Measurements from ENCODE around the gene TMEM50B.
"Not testable (repeated sequence)": the region's sequence is repeated elsewhere in the genome, so short reads cannot be mapped to it uniquely, and the experiment has no call there.

The TMEM50B gene

DNA sequence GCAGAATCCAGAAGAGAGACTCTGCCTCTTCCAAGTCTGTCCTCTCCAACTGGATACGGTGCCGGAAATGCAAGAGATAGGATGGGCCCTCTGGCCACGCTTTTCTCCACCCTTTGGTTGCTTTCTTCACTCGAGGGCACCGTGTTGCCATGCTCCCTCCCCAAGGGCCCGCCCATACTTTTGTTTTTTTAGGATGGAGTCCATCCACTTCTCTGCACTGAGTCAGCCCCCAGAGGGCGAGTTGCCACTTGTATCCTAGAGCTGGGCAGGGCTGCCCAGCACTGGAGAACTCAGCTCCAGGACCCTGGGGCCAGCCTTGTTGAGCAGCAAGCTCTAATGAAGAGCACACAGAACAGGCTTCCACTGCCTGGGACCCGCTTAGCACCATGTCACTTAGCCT, 51.1 kb downstream of the TMEM50B start:
- peak; percentile 10 for DNase-seq (ENCODE audit: low read depth, low spot score)

DNA sequence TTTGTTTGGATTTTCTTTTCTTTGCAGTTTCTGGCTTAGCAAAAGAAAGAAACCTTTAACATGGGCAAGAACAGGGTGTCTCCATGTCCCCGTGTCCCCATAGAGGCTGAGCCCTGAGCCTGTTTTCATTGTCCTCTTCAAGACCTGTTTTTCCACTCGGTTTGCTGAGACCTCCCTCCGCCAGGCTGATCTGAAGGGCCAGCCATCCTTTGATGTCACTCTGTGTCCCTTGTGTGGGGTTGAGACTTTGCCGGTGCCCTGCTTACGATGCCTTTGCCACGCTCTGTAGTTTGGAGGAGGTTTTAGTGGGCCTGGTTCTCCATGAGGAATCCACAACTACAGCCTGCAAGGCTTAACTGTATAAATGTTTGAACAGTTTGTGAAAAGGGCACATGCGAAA, 52.7 kb downstream of the TMEM50B start:
- DNase-seq (ENCODE audit: low read depth, low spot score), result no peak

DNA sequence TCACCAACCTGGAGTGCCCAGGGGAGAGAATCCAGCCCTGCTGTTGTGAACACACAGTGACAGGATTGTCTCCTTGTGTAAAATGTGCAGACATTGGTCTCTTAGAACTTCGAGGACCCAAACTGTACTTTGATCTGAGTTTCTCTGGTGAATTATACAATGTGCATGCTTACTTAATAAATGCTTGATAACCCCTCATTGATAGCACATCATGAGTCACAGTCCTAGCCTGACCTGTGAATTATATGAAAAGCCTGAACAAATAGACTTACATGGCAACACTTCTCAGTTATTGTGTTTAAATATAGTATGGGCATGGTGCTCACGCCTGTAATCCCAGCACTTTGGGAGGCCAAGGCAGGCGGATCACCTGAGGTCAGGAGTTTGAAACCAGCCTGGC, 53.9 kb downstream of the TMEM50B start:
- no peak for DNase-seq (ENCODE audit: low read depth, low spot score)

DNA sequence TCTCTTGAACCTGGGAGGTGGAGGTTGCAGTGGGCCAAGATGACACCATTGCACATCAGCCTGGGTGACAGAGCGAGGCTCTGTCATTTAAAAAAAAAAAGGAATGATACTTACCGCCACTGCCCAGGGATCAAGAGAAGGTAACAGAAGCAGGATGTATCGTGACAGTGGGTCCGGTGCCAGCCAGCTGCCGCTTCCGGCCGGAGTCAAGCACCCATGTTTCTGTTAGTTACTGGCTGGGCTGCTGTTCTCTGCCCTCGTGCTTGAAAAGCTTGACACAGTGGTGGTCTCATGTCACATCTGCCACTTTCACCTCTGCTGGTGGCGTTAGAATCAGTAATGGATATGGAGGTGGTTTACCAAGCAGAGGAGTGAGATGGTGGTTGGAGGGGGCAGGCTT, 55.6 kb downstream of the TMEM50B start:
- no peak for DNase-seq (ENCODE audit: low read depth, low spot score)

DNA sequence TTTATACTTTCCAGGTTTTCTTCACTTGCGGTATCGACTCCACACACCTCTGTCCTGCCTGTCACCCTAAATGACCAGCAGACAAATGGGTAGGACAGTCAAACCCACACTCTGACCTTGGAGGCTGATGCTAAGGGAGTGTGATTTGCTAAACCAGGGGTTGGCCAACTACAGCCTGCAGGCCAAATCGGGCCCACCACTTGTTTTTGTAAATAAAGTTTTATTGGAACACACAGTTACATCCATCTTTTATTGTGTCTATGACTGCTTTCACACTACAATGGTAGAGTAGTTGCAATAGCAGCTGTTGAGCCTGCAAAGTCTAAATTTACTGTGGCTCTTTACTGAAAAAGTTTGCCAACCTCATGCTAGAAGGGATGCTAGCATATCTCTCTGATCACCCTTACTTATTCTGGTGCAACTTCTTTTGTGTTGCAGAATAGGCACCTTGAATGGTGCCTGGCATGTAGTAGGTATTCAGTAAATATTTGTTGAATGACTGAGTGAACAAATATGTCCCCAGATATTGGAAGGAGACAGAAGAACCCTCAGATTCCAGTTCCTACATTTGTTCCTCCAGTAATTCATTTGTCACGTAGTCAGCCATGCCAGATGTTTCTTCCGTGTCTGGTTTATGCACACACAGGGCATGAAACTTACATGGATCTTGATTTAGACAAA, 57.9 kb downstream of the TMEM50B start:
- DNase-seq (ENCODE audit: low read depth, low spot score), result no peak

DNA sequence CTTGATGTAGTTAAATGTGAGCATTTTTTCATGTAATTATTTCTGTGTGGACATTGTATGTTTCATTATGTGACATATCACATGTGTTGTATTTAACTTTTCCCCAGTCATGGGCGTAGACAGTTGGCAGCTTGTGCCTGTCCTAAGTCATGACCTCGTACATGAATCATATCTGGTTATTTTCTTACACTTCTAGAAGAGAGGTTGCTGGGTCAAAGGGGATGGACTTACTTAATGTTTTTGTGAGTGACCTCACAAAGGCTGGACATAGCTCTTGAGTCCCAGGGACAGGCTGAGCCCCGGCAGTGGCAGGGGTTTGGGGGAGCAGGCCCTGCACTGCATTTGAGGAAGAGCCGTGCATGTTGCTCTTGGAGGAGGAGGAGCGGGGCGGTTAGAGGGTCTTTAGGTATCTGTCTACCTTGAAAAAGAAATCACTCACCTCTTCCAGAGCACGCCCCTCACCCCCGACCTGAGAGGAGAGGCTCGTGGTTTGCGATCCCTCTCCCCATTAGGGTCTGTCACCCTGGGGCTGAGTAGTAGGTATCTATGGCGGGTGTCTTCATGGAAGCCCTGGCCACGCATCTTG, 60.1 kb downstream of the TMEM50B start:
- no peak for DNase-seq (ENCODE audit: low read depth, low spot score)

DNA sequence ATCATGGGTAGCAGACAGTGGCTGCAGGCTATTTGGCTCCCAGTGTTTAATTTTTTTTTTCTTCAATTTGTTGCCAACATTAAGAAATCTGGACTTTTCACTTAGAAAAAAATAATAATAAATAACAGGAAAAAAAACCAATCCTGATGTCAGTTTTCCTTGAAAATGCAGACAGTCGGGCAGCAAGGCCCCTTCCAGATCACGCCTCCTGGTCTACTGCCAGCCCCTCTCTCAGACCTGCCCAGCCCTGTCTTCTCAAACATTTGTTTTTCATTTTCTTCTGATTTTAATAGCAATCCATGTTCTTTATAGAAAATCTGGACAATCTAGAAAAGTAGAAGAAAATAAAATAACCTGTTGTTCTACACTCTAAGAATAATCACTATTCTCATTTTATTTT, 61.1 kb downstream of the TMEM50B start:
- no peak for DNase-seq (ENCODE audit: low read depth, low spot score)

DNA sequence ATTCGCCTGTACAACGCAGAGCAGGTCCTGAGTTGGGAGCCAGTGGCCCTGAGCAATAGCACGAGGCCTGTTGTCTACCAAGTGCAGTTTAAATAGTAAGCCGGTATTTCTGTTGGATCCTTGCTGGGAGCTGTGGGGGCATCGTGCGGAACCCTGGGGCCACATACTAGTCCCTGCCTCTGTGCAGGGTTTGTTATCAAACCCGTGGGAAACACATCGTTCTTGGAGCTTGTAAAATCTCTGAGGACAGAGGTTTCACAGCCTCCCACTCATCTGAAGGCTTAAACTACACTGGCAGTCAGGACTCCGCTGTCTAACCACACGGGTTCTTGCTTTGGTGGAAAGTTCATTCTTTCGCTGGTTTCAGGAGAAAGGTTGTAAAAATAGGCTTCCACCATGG, 64.8 kb downstream of the TMEM50B start:
- DNase-seq (ENCODE audit: low read depth, low spot score), result no peak

DNA sequence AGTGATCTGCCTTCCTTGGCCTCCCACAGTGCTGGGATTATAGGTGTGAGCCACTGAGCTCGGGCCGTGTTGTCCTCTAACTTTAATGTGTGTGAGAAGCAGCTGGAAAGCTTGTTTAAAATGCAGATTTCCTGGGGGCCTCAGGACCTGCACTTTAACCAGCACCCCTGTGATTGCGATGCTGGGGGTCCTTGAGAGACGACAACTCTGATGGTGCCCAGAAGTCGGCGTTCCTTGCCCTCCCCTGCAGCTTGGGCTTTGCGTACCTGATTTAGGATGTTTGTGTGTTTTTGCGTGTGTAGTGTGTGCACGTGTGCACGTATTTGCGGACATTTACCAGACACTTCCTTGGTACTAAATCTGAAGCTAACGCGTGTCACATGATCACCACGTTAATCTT, 65.7 kb downstream of the TMEM50B start:
- no peak for DNase-seq (ENCODE audit: low read depth, low spot score)

DNA sequence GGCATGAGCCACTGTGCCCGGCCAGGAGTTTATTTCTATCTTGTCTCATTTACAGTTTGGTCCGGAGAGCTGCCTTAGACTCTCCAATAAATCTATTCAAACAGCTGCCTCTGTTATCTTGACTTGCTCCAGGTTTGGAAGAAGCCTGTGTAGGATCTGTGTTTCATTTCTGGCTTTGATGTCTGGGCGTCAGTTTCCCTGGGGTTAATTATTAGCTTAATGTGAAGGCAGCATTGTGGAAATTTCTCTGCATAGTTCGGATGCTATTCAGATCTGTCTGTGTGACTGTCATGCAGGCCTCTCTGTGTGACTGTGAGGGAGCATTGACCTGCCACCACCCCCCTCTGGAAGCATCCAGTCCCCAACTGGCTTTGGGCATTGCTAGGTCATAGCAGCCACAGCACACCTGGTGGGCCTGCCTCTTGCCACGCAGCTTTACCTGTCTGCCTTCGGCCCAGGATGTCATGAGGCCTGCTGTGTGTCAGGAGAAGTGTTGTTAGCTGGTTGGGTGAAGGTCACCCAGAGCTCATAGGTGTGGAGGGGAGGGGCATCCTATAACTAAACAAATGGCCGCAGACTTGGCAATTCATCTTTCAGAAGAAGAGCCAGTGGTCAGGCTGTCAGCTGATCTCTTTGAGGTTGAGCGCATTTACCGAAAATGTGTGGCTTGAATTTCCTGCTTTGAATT, 66.8 kb downstream of the TMEM50B start:
- DNase-seq (ENCODE audit: low read depth, low spot score), result no peak

DNA sequence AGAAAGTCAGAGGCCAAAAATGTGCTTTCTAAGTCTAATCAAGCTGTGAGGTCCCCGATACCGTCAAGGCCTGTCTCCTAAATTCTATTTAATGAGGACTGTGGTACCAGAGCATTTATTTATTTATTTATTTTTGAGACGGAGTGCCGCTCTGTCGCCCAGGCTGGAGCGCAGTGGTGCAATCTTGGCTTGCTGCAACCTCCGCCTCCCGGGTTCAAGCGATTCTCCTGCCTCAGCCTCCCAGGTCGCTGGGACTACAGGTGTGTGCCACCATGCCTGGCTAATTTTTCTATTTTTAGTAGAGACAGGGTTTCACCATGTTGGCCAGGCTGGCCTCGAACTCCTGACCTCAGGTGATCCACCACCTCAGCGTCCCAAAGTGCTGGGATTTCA, 67.3 kb downstream of the TMEM50B start:
- DNase-seq (ENCODE audit: low read depth, low spot score), result not testable (repeated sequence)

DNA sequence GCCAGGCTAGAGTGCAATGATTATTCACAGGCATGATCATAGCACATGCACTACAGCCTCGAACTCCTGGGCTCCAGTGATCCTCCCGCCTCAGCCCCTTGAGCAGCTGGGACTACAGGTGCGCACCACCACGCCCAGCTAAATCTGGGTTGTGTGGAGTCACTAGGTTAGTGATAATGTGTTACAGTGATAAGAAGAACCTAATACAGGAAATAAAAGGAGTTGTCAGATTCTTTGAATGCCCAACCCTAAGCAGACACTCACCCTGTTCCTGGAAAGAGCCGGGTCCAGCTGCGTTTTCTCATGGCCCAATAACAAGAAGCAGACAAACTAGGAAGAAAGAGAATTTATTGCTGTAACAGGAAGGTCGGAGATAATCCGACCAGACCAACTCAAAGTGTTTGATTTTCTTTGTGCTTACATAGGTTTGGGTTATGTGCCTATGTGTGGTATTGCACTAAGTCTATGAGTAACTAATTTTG, 67.8 kb downstream of the TMEM50B start:
- no peak for DNase-seq (ENCODE audit: low read depth, low spot score)

DNA sequence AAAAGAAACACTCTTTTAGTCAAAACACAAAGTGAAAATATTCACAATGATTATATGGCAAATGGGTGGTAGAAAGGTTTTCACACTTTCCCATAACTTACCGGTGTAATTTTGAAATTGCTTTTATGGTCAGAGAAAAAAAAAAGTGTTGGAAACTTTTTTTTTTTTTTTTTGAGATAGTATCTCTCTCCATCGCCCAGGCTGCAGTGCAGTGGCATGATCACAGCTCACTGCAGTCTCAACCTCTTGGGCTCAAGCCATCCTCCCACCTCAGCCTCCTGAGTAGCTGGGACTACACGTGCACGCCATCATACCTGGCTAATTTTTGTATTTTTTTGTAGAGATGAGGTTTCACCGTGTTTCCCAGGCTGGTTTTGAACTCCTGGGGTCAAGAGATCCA, 73.3 kb downstream of the TMEM50B start:
- no peak for DNase-seq (ENCODE audit: low read depth, low spot score)

DNA sequence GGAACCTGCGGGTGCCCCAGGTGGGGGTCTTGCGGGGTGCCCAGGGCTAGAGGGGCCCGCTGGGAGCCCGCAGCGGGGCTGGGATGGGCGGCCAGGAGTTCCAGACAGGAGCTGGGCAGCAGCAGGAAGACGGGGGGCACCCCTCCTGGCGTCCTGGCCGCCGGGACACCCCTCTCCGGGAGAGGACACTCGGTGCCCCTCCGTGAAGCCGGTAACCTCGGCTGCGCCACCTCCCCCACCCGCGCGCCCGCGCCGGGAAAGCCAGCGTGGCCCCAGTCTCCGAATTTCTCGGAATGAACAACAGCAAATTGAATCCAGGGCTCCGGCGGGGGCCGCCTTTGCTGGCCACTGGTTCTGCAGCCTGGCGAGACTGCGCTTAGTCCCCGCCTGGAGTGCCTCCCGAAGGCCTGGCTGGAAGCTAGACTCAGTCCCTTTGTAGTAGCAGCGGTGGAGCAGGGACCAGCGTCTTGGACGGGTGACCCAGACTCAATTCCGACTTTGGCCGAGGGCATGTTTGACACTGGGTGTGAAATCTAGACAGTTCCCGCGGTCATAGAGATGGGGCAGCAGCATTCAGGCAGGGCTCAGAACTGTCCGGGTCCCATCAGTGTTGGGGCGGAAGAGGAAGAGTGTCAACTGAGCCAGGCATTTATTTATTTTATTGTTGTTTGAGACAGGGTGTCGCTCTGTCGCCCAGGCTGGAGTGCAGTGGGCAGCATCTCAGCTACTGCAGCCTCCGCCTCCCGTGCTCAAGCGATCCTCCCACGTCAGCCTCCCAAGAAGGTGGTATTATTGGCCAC, 75.8 kb downstream of the TMEM50B start:
- DNase-seq (ENCODE audit: low read depth, low spot score), result peak; percentile 84

DNA sequence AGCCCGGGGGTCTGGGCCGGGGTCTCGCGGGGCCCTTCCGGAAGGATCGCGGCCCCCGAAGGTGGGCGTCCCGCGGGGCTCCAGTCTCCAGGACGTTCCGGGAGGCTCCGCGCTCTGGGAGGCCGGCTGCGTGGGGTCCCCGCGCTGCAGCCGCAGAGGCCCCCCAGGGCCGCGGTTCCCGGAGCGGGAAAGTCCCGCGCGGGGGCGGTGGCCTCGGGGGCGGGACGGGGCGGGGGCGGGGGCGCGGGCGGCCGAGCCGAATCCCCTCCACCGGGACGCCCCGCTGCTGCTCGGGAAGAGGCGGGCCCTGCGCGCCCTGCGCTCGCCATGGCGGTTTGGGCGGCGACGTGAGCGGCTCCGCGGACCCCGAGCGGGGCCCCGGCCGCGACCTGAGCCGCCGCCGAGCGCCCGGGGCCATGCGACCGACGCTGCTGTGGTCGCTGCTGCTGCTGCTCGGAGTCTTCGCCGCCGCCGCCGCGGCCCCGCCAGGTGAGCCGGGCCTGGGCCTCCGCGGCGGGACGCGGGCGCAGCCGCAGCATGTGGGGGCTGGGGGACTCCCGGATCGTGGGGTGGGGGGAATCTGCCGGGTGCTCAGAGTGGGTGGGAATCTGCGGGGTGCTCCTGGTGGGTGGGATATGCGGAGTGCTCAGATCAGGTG, 76.5 kb downstream of the TMEM50B start, which contains the start of gene IFNGR2:
TSS of gene IFNGR2 (plus strand) at position 286 of the 658 bp plus-strand sequence. CDS start at position 417, 131 bp downstream.
- DNase-seq (ENCODE audit: low read depth, low spot score), result peak; percentile 78

DNA sequence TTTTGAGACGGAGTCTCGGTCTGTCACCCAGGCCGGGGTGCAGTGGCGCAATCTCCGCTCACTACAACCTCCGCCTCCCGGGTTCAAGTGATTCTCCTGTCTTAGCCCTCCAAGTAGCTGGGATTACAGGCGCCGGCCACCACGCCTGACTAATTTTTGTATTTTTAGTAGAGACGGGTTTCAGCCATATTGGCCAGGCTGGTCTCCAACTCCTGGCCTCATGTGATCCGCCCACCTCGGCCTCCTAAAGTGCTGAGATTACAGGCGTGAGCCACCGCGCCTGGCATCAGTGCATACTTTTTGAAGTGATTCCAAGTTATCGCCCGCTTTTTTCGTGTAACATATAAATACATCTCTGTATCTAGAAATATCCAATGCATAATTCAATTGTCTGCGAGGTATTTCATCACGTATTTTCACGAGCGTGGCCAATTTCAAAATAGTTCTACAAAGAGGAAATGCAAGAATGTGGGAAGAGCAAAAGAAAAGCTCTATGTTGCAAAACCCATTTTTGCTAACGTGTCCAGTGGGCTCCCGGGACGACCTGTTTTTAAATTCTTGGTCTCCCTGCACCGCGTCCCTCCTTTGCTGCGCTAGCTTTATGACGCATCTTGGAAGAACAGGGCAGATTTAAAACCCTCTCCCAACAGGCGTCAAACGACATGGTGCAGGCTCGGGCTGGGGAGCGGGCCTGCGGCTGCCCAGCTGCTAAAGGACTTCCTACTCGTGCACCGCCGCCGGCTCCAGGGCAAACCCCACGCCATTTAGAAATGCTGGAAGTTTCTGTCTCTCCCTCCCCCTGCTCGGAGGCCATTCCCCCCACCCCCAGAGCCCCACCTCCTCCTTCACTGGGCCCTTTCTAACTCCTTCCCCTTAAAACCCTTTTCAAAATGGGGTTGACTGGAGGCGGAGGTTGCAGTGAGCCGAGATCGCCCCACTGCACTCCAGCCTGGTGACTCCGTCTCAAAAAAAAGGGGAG, 77.5 kb downstream of the TMEM50B start:
- DNase-seq (ENCODE audit: low read depth, low spot score), result peak; percentile 59

DNA sequence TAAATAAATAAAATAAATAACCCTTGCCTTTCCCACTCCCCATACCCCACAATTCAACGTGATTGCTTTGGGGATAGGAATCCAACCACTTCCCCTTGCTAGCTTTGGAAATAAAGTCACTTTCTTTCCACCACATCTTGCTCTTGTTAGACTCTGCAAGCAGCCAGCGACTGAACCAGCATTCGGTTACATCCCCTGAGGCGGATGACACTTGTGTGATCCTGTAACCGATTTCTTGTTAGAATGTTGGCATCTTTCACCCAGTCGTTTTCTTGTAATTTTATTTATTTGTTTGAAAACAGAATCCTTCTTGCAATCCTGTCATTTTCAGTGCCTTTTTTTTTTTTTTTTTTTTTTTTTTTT, 78.2 kb downstream of the TMEM50B start:
- DNase-seq (ENCODE audit: low read depth, low spot score), result no peak

Data from astrocyte of the hippocampus (primary cell).